HUDEP-2 (cell line): ENCODE measurements around the gene NRCAM.

Experiments used
- DNase-seq, 76 experiments: peaks; one replicate each; lab custom pipeline; 2025; ENCODE audit not compliant: unreplicated experiment in 76 of 76; lab: John Stamatoyannopoulos, UW

NRCAM gene

DNA sequence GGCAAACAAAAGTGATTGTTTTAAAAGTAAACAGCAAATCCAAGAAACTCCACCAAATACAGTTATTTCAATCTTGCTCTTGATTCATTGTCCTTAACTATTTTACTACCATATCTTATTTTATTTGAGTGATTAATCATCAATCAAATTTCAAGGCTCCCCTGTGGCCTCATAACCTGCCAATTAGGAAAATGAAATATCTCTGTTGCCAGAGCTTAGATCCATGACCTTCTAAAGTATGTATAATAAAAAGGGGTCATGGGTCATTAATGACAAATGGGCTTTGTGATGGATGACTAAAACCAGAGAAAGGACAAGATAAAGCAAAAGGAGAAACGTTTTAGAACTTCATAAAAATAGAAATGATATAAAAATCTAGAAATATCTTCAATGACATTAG, 28.5 kb downstream of the NRCAM start:
- no peak for DNase-seq

DNA sequence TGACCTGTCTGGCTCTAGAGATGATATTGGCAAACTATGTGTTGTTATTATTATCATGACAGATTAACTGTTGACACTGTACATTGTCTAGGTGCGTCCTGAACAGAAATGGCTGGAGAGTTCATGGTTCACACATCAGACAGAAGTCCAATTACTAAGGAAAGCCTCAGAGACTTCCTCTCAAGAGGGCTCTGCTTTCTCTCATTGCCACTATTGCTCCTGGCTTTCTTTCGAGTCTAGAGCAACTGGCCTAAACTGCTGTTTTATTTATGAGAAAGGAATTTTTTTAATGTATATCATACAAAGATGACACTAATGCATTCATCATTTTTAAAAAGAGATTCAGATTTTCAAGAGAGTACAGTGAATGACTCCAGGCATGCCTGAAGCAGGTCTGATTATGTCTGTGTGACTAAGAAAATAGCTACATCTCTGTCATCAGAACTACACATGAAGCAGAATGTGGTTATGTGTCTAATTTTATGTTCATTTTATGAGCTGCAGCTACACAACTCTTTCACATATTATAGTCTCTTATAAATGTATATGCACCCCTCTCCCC, 30.4 kb downstream of the NRCAM start:
- no peak for DNase-seq

DNA sequence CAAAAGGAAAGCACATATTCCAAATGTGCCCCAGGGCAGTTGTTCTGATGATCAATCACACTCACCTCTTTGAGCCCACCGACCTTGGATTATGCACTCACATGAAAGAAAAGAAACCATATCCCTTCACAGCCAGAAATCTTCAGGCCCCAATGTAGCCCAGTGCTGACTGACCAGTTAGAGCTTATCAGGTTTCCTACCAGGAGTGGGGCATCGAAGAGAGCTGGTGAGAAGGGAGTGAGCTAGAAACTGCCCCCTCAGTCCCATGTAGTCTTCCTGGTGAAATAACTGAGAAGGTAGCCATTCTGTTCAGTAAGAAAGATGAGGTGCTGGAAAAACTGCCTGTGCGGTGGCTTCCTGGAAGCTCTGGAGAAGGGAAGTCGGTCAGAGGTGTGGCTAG, 32.2 kb downstream of the NRCAM start:
- DNase-seq = no peak

DNA sequence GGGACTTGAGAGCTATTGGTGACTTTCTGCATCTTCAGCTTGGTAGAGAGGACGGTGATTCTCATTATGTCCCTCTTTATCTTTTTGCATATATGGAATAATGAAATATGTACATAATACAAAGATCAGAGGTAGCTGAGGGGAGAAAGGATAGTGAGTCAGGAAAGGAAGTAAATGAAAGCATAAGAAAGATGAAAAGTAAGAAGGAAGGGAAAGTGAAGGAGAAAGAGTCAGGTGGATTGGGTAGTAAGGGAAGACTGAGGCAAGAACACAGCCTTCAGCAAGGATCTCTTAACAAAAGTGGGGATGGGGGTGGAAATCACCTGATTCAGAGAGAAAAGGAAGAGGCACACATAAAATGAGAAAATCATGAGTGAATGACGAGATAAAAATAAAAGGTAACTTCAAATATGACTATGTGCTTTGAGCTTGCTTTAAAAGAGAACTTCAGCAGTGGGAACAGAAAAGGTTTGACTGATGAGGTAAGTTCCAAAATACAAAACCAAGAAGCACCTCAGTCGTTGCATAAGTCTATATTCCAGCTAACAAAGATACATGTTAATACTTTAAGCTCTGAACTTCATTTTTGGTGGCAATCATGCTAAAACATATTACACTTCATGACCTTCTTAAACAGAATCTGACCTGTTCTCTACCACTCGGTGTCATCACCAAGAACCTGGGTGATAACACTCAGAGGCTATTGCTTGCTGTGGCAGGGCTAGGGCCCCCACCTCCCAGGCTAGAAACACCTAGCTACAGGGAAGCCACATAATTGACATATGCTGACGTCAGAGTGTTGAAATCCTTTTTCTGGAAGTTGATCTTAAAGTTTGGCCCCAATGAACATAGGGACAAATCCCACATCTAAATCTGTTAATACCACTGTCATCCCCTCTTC, 32.9 kb downstream of the NRCAM start:
- no peak for DNase-seq

DNA sequence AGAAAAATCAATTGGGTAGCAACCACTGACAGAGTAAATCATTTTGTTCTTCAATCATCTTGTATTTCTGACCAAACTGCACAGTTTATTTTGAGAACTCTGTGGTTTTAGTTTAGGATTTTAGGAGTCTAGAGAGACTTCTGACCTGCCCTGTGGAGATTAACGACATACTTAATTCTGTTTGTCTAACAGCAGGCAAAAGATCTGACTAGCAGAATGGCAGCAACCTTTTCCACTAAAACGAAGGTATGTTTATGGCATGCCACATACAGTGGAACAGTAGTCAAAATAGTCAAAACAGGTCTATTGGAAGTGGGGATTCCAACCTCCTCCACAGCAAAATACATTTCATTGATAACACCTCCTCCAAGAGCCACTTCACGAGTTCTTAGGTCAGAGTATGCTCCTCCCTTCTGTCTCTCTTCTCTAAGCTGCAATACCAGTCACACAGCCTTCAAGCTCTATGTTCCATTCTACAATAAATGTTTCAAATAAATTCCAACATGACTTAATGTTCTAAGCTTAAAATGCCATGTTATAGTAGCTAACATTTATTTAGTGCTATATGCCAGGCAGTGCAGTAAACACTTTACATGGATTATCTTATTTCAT, 34.4 kb downstream of the NRCAM start:
- peak in 1 of 76 experiments; percentile 1 for DNase-seq

DNA sequence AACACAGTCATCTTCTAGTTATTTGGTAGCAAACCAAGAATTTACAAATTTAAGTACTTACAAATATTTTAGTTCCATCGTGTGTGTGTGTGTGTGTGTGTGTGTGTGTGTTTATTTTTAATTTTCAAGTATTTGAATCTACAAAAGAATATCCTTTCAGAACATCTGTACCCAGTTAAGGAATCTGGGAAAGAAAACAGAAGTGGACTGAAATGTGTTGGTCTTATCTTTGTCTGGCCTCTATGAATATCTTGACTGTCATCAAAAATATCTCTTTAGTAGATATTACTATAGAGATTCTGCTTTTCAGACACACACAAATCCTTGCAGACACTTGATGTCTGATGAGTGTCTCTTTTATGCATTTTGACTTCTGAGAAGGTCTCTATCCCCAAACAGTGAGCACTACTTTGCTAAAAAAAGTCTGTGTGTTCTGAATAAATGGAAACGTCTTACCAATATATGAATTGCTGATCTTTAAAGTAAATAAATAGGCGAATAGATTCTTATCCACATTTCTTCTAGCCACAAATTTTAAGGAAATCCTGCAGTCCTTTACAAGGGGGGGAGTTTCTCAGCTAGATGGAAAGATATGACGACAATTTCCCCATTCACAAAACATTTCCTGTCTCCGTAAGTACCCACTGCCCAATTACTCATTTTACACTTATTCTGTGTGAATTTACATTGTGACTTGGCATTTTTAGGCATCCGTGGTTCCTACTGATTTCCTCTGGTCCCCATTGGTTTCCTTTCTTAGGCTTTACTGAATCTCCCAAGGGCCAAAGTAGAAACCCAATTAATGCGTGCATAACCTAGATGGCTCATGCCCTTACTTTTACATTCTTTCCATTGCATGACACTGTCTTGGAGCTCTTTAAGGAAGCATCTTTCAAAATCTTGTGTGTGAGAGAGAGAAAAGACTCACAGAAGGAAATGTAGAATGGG, 36.0 kb downstream of the NRCAM start:
- DNase-seq = no peak

DNA sequence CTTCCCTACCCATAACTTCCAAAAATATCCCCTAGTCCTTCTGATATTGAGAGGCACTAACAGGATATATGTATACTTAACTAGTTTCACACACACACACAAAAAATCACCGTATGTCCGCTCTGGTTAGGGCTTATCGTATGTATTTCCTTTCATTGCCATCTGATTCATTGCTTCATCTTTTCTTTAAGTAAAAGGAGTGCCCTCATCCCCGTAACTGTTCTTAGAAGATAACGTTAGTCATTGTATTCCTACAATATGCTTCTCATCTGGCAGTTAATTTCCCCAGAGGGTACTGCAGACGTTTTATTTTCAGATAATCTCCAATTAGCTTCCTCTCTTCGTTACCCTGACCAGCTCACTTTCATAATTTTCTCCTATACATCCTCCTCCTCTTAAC, 37.3 kb downstream of the NRCAM start:
- DNase-seq = peak in 31 of 76 experiments; percentile 5 to 75 (median 37)

- no peak for DNase-seq
These were observed 38.3 kb downstream of the NRCAM start for GRCh38 chr7:108417926-108418325.

DNA sequence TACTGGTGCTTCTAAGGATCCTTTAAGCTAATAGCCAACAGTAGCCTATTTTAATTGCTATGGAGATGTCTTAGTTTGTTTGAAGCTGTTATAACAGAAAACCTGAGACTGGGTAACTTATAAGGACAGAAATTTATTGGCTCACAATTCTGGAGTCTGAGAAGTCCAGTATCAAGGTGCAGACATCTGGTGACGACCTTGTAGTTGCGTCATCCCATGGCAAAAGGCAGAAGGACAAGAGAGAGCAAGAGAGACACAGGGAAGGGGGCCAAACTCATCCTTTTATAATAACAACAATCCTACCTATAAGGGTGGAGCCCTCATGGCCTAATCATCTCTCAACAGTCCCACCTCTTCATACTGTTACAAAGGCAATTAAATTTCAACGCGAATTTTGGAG, 39.1 kb downstream of the NRCAM start:
- DNase-seq = no peak

- peak in 6 of 76 experiments; percentile 2 to 28 (median 8) for DNase-seq
These were observed 40.3 kb downstream of the NRCAM start for GRCh38 chr7:108415821-108416536.

DNA sequence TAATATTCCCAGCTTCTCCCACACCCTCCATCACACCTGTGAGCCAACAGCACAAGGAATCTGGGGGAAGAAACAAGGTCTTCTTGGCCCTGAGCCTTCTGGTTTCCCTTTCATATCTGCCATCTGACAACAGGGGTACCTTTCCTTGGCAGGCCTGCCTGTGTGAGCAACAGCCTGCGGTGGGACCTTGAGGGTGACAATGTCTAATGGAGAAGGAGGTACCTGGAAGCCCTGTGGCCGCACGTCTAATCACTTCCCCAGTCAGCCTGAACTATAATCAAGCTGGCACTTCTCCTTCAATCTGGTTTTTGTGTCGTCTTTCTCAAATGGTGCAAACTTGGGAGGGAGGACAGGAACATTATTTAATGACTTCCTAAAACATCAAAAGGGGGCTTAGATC, 41.2 kb downstream of the NRCAM start:
- DNase-seq = no peak

- DNase-seq = no peak
These were observed 42.3 kb downstream of the NRCAM start for GRCh38 chr7:108413782-108414492.

DNA sequence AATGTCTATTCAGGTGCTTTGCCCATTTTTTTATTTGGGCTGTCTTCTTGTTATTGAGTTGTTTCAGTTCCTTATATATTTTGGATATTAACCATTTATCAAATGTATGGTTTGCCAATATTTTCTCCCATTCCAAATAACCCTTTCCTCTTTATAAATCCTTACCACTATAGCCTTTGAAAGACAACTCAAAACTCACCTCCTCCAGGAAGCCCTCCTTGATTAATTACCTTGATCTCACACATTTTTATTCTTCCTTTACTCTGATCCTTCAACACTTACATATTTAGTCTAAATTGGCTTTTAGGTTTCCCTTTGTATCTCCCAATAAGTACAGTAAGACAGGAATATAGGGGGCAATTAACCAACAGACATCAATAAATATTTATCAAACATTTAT, 42.9 kb downstream of the NRCAM start:
- no peak for DNase-seq

GRCh38 chr7:108409146-108409545, 47.1 kb downstream of the NRCAM start:
- no peak for DNase-seq

DNA sequence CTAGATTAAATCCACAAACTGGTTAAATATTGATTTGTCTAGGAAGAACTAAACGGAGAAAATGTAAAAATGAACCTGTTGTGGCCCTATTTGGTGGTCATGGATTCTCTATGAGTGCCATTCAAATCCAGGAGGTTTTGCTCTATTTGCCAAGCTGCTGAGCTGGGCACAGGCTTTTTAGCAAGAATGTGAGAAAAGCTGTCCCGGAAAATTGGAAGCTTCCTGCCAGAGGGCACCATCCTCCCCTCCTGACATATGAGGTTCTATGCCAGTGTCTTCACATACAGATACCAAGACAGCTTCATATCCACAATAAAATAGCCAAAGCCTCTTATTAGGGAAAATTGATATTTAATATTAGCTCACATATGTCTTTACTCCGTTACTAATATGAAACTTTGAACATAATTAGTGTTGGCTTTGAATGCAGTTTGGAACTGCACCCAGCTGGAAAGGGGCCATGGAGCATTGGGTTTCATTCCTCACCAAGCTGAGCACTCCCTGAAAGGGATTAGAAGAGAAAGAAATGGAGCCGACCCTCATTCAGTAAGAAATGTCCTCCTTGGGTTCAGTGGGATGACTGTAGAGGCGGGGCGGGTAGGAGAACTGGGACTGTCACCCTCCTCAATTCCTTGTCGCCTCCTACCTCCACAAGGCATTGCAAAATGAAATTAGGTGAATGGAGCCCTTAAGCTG, 47.8 kb downstream of the NRCAM start:
- no peak for DNase-seq

DNA sequence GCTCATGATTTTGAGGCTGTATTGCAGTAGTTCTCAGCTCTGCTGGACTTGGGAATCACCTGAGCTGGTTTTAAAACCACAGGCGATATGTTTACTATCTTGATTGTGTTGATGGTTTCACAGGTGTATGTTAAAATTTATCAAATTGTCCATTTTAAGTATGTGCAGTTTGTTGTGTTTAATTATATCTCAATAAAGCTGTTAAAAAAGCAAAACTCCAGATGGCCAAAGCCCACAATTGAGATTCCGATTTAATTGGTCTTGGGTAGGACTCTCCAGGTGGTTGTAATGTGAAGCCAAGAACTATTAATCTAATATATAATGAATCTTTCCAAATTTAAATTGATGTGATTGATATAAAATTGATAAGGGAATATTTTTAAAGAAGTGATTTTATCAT, 48.6 kb downstream of the NRCAM start:
- no peak for DNase-seq

GRCh38 chr7:108406222-108406890, 49.9 kb downstream of the NRCAM start:
- no peak for DNase-seq
